Memory B cell (primary cell): ENCODE data around the gene TMEM183A.
A peak's percentile ranks its signal among the peaks of the same experiment; 100 is the strongest.
"Not testable (repeated sequence)": the region's sequence is repeated elsewhere in the genome, so short reads cannot be mapped to it uniquely, and the experiment has no call there.

Experiments used
- ATAC-seq: fragments of 150-1000 bp; cut with Tn5 transposase; 2 replicates; pipeline ENCODE4 v1.10.0; 2021; ENCODE audit warnings: low read depth, mild to moderate bottlenecking, moderate library complexity
- DNase-seq, 2 donors: peaks; one replicate each; pipeline ENCODE4 v3.0.0; 2022; ENCODE audit warnings: low spot score in 2 of 2
- H3K27ac Mint-ChIP-seq: one replicate; pipeline ENCODE4 v1.8.0; 2022; ENCODE audit warnings: mild to moderate bottlenecking, moderate library complexity, mixed read lengths
- H3K27me3 Mint-ChIP-seq: one replicate; pipeline ENCODE4 v1.8.0; 2022; ENCODE audit warnings: mixed read lengths
- H3K36me3 Mint-ChIP-seq: one replicate; pipeline ENCODE4 v1.8.0; 2022; ENCODE audit warnings: mild to moderate bottlenecking, mixed read lengths
- H3K4me1 Mint-ChIP-seq: one replicate; pipeline ENCODE4 v1.8.0; 2022; ENCODE audit warnings: mixed read lengths
- H3K4me3 Mint-ChIP-seq: one replicate; pipeline ENCODE4 v1.8.0; 2022; ENCODE audit warnings: mild to moderate bottlenecking, moderate library complexity, mixed read lengths
- H3K9me3 Mint-ChIP-seq: one replicate; pipeline ENCODE4 v1.8.0; 2022; ENCODE audit warnings: mixed read lengths

Gene TMEM183A

DNA sequence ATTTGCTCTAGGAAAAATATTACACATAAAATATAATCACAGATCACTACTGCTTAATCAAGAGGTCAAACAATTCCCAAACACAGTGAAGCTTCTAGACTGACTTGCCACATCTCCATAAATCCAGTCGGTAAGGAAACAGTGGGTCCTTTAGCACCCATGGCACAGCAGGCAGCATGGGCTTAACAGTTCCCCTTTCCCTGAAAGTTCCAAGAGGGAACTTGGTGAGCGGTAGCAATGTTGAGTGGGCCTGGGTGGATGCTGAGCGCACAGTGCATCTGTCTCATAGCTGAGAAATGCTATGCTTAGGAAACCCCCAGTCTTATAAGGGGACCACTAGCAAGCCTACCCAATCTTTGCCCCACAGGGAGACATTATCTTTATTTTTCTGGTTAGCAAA, 32.3 kb upstream of the TMEM183A start:
- no peak overlapping the region for H3K4me3 Mint-ChIP-seq
- H3K4me1 Mint-ChIP-seq, result no peaks in the 10 kb centered on the region
- DNase-seq (no peak), ATAC-seq (no peak)
- no peak overlapping the region for H3K27ac Mint-ChIP-seq
- H3K9me3 Mint-ChIP-seq, result no peaks in the 10 kb centered on the region
- peaks cover 9% of the 10 kb centered on the region for H3K27me3 Mint-ChIP-seq
- H3K36me3 Mint-ChIP-seq, result no peaks in the 10 kb centered on the region

DNA sequence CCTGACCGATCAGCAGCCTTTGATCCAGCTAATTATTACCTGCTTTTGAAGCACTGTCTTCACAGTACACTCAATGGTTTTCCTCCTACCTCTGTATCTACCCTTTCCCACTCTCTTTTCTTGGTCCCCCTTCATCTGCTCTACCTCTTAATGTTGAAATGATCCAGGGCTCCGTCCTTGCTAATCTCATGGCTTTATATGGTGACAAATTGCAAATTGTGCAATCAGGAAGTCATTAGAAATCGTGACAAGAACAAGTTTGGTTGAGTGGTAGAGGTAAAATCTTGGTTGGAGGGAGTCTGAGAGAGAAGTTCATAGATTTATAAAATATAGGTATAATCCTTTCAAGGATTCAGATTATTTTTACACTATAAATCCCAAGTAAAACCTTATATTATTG, 30.5 kb upstream of the TMEM183A start:
- Mint-ChIP-seq H3K9me3 (no peaks in the 10 kb centered on the region), H3K27me3 (peaks cover 13% of the 10 kb centered on the region), H3K27ac (no peak overlapping the region), H3K4me1 (no peaks in the 10 kb centered on the region), H3K36me3 (no peaks in the 10 kb centered on the region), H3K4me3 (no peak overlapping the region)
- ATAC-seq, result no peak
- DNase-seq, result no peak

DNA sequence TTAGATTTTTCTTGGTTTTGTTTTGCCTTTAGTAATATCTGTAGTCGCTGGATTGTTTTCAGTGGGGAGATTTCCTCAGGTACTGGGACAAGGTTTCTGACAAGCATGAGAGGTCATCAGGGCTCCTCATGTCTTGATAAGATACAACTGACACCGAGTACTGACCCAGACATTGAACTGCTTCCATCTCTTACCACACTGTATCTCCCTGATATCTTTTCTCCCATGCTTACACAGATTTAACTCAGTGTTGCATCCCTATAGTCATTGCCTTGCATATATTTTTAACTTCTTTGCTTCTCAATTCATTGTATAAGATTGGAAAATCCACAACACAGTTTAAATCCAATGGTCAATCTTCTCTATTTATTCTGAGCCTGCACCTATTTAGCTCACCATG, 27.7 kb upstream of the TMEM183A start:
- Mint-ChIP-seq H3K4me1 (no peaks in the 10 kb centered on the region), H3K36me3 (no peaks in the 10 kb centered on the region)

DNA sequence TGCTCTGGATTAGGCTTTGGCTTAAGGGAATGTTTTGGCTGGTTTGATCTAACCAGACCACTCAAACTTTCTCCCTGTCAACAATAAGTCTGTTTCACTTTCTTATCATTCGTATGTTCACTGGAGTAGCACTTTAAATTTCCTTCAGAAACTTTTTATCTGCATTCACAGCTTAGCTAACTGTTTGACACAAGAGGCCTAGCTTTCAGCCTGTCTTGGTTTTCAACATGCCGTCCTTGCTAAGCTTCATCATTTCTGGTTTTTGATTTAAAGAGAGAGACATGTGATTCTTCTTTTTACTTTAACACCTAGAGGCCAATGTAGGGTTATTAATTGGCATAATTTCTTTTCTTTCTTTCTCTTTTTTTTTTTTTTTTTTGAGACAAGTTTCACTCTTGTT, 25.2 kb upstream of the TMEM183A start:
- H3K27ac Mint-ChIP-seq, result no peak overlapping the region
- no peak overlapping the region for H3K4me3 Mint-ChIP-seq
- H3K27me3 Mint-ChIP-seq, result peaks cover 12% of the 10 kb centered on the region
- H3K4me1 Mint-ChIP-seq, result no peaks in the 10 kb centered on the region
- H3K9me3 Mint-ChIP-seq, result no peaks in the 10 kb centered on the region
- ATAC-seq (no peak), DNase-seq (no peak)
- no peaks in the 10 kb centered on the region for H3K36me3 Mint-ChIP-seq

More for the DNA sequence above, 27.7 kb upstream of the TMEM183A start:
- ATAC-seq (no peak), DNase-seq (no peak)
- Mint-ChIP-seq H3K27me3 (peaks cover 13% of the 10 kb centered on the region), H3K27ac (no peak overlapping the region), H3K4me3 (no peak overlapping the region), H3K9me3 (no peaks in the 10 kb centered on the region)

DNA sequence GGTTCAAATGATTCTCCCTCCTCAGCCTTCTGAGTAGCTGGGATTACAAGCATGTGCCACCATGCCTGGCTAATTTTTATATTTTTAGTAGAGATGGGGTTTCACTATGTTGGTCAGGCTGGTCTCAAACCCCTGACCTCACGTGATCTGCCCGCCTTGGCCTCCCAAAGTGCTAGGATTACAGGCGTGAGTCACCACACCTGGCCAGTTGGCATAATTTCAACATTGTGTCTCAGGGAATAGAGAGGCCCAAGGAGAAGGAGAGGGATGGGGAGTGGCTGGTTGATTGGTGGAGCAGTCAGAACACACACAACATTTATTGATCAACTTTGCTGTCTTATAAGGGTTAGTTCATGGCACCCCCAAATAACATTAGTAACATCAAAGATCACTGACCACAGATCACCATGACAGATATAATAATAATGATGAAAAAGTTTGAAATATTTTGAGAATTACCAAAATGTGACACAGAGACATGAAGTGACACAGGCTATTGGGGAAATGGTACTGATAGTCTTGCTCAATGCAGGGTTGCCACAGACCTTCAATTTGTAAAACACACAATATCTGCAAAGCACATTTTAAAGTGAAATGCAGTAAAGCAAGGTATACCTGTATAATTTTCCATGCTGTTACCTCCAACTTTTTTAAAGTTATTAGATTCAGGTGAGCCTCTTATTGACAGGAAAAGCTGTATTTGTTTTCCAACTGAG, 24.3 kb upstream of the TMEM183A start:
- no peak for ATAC-seq
- Mint-ChIP-seq H3K4me1 (no peaks in the 10 kb centered on the region), H3K4me3 (no peak overlapping the region), H3K27me3 (peaks cover 12% of the 10 kb centered on the region), H3K9me3 (no peaks in the 10 kb centered on the region), H3K36me3 (no peaks in the 10 kb centered on the region), H3K27ac (no peak overlapping the region)
- DNase-seq, result no peak

DNA sequence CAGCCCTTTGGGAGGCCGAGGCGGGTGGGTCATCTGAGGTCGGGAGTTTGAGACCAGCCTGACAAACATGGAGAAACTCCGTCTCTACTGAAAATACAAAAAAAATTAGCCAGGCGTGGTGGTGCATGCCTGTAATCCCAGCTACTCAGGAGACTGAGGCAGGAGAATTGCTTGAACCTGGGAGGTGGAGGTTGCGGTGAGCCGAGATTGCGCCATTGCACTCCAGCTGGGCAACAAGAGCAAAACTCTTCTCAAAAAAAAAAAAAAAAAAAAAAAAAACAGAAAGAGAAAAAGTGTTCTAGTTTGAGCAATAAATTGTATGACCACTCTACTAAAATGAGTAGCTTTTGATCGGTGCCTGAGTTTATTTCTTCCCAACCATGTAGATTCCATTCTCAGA, 21.1 kb upstream of the TMEM183A start:
- ATAC-seq, H3K4me1 Mint-ChIP-seq, H3K27me3 Mint-ChIP-seq, H3K27ac Mint-ChIP-seq, DNase-seq, H3K4me3 Mint-ChIP-seq, H3K9me3 Mint-ChIP-seq, H3K36me3 Mint-ChIP-seq: not testable (repeated sequence)

DNA sequence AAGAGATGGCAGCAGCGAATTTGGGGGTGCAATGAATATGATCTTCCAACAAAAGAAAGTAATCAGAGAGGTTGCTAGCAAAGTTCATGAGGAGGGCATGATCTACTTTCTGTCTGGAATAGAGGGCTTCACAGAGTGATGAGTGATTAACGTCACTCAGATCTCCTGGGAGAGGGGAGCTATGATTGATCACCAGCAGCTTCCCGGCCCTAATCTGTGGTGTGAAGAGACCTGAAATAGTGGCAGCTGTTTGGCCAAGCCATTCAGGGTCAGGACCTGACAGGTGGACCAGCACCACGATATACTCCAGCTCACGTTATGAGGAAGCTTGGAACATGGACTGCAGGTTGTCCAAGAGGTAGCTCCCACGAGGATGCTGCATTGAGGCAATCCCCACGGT, 19.9 kb upstream of the TMEM183A start:
- DNase-seq, result no peak
- no peak for ATAC-seq
- H3K27me3 Mint-ChIP-seq, result peaks cover 8% of the 10 kb centered on the region
- no peak overlapping the region for H3K4me3 Mint-ChIP-seq
- H3K27ac Mint-ChIP-seq, result no peak overlapping the region
- no peaks in the 10 kb centered on the region for H3K9me3 Mint-ChIP-seq
- no peaks in the 10 kb centered on the region for H3K36me3 Mint-ChIP-seq
- no peaks in the 10 kb centered on the region for H3K4me1 Mint-ChIP-seq

DNA sequence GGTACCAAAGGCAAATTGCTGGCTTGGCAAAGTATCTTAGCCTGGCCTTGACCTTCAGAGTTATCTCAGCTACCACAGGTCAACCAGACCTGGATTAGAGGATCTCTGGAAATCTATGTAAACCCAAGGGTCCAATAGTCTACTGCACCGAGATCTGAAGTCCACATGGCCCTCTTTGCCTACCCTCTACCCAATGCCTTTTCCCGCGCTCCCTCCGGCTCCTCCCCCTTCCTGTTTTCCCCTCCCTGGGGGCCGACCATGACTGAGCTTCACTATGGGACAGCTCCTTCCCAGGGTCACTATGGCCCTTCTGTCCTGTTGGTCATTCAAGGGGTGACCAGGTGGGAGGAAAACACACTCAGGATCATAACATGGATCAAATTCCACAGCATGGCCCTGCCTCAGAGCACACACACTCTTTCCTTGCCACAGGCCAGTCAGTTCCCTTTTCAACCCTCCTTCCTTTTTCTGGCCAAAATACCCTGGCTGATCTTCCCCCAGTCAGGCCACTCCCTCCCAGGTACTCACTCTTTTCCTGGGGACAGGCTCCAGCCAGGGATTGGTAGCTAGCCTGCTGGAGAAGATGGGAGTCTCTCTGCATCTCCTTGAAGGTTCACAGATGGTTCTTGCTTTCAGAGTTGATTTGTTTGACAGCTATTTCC, 19.1 kb upstream of the TMEM183A start:
- Mint-ChIP-seq H3K4me3 (no peak overlapping the region), H3K9me3 (no peaks in the 10 kb centered on the region), H3K27ac (no peak overlapping the region), H3K27me3 (peaks cover 8% of the 10 kb centered on the region), H3K36me3 (no peaks in the 10 kb centered on the region), H3K4me1 (no peaks in the 10 kb centered on the region)
- DNase-seq (no peak), ATAC-seq (no peak)

DNA sequence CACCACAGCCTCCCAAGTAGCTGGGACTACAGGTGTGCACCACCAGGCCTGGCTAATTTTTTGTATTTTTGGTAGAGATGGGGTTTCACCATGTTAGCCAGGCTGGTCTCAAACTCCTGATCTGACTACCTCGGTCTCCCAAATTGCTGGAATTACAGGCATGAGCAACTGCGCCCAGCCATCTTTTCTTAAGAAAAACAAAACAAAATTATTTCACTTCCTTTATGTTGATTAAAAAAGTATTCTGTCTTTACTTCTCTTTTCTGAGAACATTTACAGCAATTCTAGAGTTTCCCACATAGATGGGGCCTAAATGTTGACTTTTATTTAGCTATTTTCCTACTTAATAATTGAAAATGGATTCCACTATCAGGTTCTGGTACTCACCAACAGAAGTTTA, 17.3 kb upstream of the TMEM183A start:
- no peak for DNase-seq
- ATAC-seq, result no peak
- Mint-ChIP-seq H3K36me3 (no peaks in the 10 kb centered on the region), H3K4me3 (no peak overlapping the region), H3K4me1 (no peaks in the 10 kb centered on the region), H3K27ac (no peak overlapping the region), H3K9me3 (no peaks in the 10 kb centered on the region), H3K27me3 (peaks cover 10% of the 10 kb centered on the region)

DNA sequence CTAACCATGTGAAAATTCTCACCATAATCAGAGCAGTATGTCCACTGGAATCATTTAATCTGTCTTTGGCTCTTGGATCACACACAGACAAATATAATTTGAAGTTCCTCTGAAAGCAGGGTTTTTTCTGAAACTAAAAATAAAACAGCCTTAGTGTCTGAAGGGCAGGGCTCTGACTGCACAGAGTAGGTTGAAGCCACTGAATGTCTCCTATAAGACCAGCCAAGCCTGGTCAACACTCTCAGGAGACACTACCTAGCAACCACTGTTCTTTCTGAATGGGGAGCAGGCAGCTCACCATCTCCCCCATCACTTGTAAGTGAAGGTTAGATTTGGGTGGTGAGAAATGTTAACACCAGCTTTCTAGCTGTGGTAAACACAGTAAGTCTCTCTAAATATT, 16.1 kb upstream of the TMEM183A start:
- Mint-ChIP-seq H3K4me3 (no peak overlapping the region), H3K4me1 (no peaks in the 10 kb centered on the region), H3K9me3 (no peaks in the 10 kb centered on the region), H3K27ac (no peak overlapping the region), H3K36me3 (no peaks in the 10 kb centered on the region), H3K27me3 (peaks cover 10% of the 10 kb centered on the region)
- no peak for DNase-seq
- no peak for ATAC-seq

DNA sequence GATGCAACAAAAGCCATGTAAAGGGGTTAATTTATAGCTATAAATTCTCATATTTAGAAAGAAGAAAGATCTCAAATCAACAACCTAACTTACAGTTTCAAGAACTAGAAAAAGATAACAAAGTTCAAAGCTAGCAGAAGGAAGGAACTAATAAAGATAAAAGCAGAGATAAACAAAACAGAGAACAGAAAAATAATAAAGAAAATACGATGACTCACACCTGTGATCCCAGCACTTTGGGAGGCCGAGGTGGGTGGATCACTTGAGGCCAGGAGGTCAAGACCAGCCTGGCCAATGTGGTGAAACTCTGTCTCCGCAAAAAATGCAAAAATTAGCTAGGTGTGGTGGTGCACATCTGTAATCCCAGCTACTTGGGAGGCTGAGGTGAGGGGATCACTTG, 12.4 kb upstream of the TMEM183A start:
- DNase-seq (no peak), ATAC-seq (no peak)
- Mint-ChIP-seq H3K4me3 (no peak overlapping the region), H3K36me3 (no peaks in the 10 kb centered on the region), H3K27me3 (peaks cover 7% of the 10 kb centered on the region), H3K9me3 (no peaks in the 10 kb centered on the region), H3K4me1 (peaks cover 5% of the 10 kb centered on the region), H3K27ac (no peak overlapping the region)

DNA sequence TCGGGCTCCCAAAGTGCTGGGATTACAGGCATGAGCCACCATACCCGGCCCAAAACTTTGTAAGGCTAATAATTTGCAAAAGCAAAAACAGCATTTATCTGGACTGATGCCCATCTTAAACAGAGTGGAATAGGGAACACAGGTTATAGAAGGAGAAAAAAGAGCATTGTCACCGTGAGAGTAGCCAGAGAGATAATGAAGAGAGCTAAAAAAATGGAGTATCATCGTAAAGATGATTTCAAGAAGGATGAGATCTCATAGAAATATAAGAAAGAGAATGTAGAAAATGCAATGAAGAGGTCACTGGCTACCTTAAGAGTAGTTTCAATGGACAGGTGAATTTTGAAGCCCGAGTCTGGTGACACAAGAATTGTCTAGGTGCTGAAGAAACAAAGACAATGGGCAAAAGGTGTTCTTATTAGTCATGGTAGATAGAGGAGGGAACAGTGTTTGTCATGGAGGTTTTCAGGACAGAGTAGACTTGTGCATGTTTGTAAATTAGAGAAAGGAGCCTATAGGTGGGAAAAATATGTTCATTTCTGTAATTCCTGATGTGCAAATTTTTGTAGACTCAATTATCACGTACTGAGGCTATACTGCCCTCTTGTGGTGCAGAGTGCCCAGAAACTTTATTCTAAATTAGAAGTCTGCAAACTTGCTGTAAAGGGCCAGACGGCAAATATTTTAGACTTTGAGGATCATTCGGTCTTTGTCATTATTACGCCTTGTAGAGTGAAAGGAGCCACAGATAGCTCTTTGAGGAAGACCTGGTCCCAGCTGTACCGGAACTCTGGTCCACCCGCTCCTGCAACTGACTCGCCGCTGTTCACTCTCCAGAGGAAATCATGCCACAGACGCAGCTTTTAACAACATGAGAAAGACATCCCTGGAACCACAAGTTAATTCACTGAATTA, 8.1 kb upstream of the TMEM183A start:
- ATAC-seq (peak; percentile 53), DNase-seq (peak; percentile 66 to 70)
- H3K36me3 Mint-ChIP-seq, result no peaks in the 10 kb centered on the region
- H3K27me3 Mint-ChIP-seq, result peaks cover under 1% of the 10 kb centered on the region
- no peaks in the 10 kb centered on the region for H3K9me3 Mint-ChIP-seq
- peak overlapping the region; percentile 14 for H3K27ac Mint-ChIP-seq
- peak overlapping the region; percentile 32 for H3K4me3 Mint-ChIP-seq
- H3K4me1 Mint-ChIP-seq, result peaks cover 5% of the 10 kb centered on the region

DNA sequence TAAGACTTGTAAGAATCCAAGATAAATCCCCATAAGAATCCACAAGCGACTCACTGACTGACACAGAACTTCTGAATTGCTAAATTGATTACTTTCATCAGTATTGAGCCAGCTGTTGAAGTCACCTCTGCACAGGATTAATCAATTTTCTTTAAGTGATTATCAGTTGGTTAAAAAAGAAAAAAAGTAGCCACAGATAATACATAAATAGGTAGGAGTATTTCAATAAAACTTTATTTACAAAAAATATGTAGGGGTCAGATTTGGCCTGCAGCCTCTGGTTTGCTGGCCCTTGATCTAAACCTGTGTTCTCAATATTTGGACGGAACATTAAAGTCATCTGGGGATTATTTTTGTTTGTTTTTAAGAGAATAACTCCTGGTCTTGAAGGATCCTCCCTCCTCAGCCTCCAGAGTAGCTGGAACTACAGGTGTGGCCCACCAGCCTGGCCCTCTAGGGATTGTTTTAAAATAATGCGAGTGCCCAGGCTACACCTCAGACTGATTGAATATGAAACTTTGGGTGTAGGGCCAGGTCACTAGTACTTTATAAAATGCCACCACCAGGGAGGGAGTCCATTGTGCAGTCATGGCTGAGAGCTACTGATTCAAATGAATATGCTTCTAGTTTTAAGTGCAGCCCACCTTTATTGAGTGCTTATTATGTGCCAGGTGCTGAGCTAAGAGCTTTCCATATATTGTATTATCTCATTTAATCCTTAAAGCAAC, 6.8 kb upstream of the TMEM183A start:
- H3K27ac Mint-ChIP-seq, result no peak overlapping the region
- H3K27me3 Mint-ChIP-seq, result no peaks in the 10 kb centered on the region
- no peak for DNase-seq
- no peak overlapping the region for H3K4me3 Mint-ChIP-seq
- H3K4me1 Mint-ChIP-seq, result peaks cover 5% of the 10 kb centered on the region
- H3K36me3 Mint-ChIP-seq, result no peaks in the 10 kb centered on the region
- no peaks in the 10 kb centered on the region for H3K9me3 Mint-ChIP-seq
- ATAC-seq, result no peak

DNA sequence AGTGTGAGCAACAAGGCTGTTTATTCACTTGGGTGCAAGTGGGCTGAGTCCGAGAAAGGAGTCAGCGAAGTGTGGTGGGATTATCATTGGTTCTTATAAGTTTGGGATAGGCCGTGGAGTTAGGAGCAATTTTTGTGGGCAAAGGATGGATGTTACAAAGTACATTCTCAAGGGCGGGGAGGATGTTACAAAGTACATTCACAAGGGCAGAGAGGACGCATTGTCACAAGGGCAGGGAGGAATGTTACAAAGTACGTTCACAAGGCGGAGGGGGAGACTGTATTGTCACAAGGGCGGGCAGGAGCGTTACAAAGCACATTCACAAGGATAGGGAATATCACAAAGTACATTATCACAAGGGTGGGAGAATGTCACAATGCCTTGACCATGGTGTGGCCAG, 5.2 kb upstream of the TMEM183A start:
- ATAC-seq, result no peak
- no peak for DNase-seq
- no peak overlapping the region for H3K27ac Mint-ChIP-seq
- no peaks in the 10 kb centered on the region for H3K27me3 Mint-ChIP-seq
- no peak overlapping the region for H3K4me3 Mint-ChIP-seq
- peaks cover 13% of the 10 kb centered on the region for H3K4me1 Mint-ChIP-seq
- H3K9me3 Mint-ChIP-seq, result peaks cover 2% of the 10 kb centered on the region
- no peaks in the 10 kb centered on the region for H3K36me3 Mint-ChIP-seq
